ENCODE data around the gene USP24. TPM values are rescaled to one million over a fixed set of nuclear protein-coding genes. Genes with fewer than 3 reads are reported as not detected.

USP24 gene
- total RNA-seq, 4 donors from 2014 or later: 42.7 to 77.1 (median 64.8) TPM

DNA sequence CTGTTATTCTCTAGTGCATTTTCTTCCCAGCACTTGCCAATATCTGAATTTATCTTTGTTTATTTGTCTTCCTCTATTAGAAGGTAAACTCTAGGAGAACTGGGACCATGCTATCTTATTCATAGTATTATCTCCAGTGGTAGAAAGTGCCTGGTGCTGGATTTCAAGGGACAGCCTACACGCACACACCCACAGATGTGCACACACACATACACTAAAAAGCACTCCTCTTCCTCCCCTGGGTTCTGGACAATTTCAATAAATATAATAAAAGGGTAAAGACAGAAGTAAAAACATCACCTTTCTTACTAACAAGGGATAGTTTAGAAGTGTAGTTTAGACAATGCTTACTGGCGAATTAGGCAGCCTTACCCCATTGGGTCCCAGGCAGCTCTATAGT, 28.5 kb upstream of the USP24 start:
- ATAC-seq (ENCODE audit: low FRiP score) (no peak), DNase-seq (ENCODE audit: low spot score) (no peak)
- no peak for TF ChIP-seq CTCF (IDR thresholded peaks at IDR 0.05)

DNA sequence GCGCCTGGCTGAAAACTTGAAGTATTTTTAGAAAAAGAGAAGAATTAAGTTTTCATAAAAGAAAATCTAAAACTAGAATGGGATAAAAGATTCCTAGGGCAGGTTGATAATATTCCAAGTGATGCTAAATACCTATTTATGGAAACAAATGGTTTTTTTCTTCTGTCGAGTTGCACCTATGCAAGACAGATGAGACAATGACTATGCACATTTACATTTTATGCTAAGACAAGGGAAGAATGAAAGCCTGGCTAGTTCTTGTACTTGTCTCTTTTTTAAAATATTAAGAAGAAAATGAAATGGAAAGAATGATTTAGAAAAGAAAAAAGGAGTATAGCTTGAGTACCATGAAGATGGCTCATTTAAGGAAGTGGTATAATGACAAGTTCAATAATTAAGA, 24.4 kb upstream of the USP24 start:
- DNase-seq (ENCODE audit: low spot score) (no peak), ATAC-seq (ENCODE audit: low FRiP score) (no peak)
- TF ChIP-seq CTCF (IDR thresholded peaks at IDR 0.05): no peak

DNA sequence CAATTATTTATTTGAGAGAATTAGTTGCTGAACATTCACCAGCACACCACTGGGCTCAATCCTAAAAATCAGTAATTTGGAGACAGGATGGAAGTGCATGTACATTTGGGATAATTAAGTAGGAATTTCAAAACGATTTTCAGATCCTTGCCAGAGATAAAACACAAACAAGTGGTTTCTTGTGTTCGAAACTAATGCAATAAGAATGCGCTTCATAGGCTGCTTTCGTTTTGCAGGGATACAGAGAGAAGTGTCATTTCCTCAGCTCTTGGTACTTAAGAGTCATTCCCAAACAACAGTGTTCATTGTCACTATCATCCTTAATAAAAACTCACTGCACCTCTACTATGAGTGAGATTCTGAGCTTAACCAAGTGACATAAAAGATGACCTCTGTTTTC, 20.6 kb upstream of the USP24 start:
- no peak for ATAC-seq (ENCODE audit: low FRiP score)
- no peak for TF ChIP-seq CTCF (IDR thresholded peaks at IDR 0.05)
- no peak for DNase-seq (ENCODE audit: low spot score)

GRCh38 chr1:55234016-55234415, 18.9 kb upstream of the USP24 start:
- DNase-seq (ENCODE audit: low spot score) (no peak), ATAC-seq (ENCODE audit: low FRiP score) (no peak)
- TF ChIP-seq CTCF (IDR thresholded peaks at IDR 0.05): no peak

- ATAC-seq (ENCODE audit: low FRiP score) (no peak), DNase-seq (ENCODE audit: low spot score) (no peak)
- TF ChIP-seq CTCF (IDR thresholded peaks at IDR 0.05): no peak
Measured at GRCh38 chr1:55233145-55233777, 18.1 kb upstream of the USP24 start.

- DNase-seq (ENCODE audit: low spot score): no peak
- ATAC-seq (ENCODE audit: low FRiP score): no peak
- no peak for TF ChIP-seq CTCF (IDR thresholded peaks at IDR 0.05)
Measured at GRCh38 chr1:55232448-55233144, 17.4 kb upstream of the USP24 start.

DNA sequence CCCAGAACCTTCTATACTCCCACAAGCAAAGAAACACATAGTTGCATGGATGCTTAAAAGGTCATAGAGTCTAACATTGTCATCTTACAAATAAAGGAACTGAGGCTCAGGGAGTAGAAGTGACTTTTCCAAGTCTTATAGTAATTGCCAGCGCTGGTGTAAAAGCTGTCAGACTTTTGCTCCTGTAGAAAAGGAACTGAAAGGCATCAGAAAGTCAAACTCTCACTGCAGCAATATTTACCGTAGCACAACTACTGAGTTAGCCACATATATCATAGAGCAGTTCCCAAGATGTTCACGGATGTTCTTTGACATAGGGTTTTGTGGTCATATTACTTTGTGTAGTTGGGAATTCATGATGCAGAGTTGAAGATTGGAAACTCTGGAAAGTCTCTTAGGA, 16.6 kb upstream of the USP24 start:
- no peak for TF ChIP-seq CTCF (IDR thresholded peaks at IDR 0.05)
- DNase-seq (ENCODE audit: low spot score) (no peak), ATAC-seq (ENCODE audit: low FRiP score) (no peak)

All from omental fat pad (tissue), 4 donors.